K562 (cell line): Measurements from ENCODE around the gene SFSWAP. TPM values are rescaled to one million over a fixed set of nuclear protein-coding genes. Genes with fewer than 3 reads are reported as not detected.
A peak's percentile ranks its signal among the peaks of the same experiment; 100 is the strongest.

Source experiments
- ATAC-seq: fragments of 200-7000 bp; cut with Tn5 transposase; 3 replicates; pipeline ENCODE4 v1.9.1; 2020; ENCODE audit warnings: moderate library complexity
- BruUV-seq: library from RNA; stranded (reverse); fragments of 400-500 nt; replicated peaks from 2 replicates; lab custom pipeline; 2021; lab: Mats Ljungman, UMichigan
- CTCF ChIA-PET: fragments of 300-600 bp; formaldehyde crosslinking; extraction: SDS; loops from one replicate; lab custom pipeline; 2021; ENCODE audit warnings: low intra/inter-chr PET ratio; lab: Yijun Ruan, JAX
- POLR2A ChIA-PET: fragments of 300-600, 350-650 bp; sonication (Branson Sonifier 250); formaldehyde crosslinking; extraction: SDS; loops from one replicate; lab custom pipeline; 2021; ENCODE audit warnings: antibody characterized with exemption, inconsistent platforms; lab: Yijun Ruan, JAX
- DNase-seq, 4 experiments: peaks; one replicate each; pipeline versions ENCODE4 v3.0.0 to v3.0.0-alpha.2; 2011 to 2018; ENCODE audit warnings: low spot score in 3 of 4, mixed read lengths in 3 of 4; ENCODE audit errors: extremely low read depth in 1 of 4
- FAIRE-seq: peaks from 2 replicates; lab custom pipeline; 2011; peaks lifted over from hg19 to GRCh38; lab: Jason Lieb, UNC
- H2AFZ ChIP-seq: 2 replicates; pipeline ENCODE4 v1.6.0; 2011; ENCODE audit warnings: low read depth, low read length, control low read depth, inconsistent platforms
- H3K27ac ChIP-seq: fragments of 200-600 bp; 3 replicates; pipeline ENCODE4 v1.8.0; 2011; ENCODE audit warnings: low read depth, mild to moderate bottlenecking, control low read depth, inconsistent platforms, low read length, moderate library complexity, mixed read lengths; ENCODE audit errors: extremely low read depth
- H3K27me3 ChIP-seq, 2 experiments: fragments of 300-600 bp in 1 of 2; 2 replicates in 1 of 2; 3 replicates in 1 of 2; pipeline versions ENCODE4 v1.6.0 to v1.8.0; 2011; ENCODE audit warnings: inconsistent platforms in 2 of 2, low read length in 2 of 2, mild to moderate bottlenecking in 1 of 2, mixed read lengths in 1 of 2, moderate library complexity in 1 of 2; ENCODE audit not compliant: control insufficient read depth in 2 of 2, insufficient read depth in 2 of 2
- H3K36me3 ChIP-seq: fragments of 300-600 bp; 3 replicates; pipeline ENCODE4 v1.8.0; 2011; ENCODE audit warnings: mild to moderate bottlenecking, low read length, inconsistent platforms; ENCODE audit not compliant: control insufficient read depth, insufficient read depth
- H3K4me1 ChIP-seq, 2 experiments: fragments of 200-600 bp in 1 of 2; replicated peaks in 1 of 2; 2 replicates in 1 of 2; 3 replicates in 1 of 2; pipeline versions ENCODE4 v1.5.1 to v1.8.0; 2011; ENCODE audit warnings: inconsistent platforms in 2 of 2, low read length in 2 of 2, mild to moderate bottlenecking in 1 of 2, mixed read lengths in 1 of 2, moderate library complexity in 1 of 2; ENCODE audit not compliant: control insufficient read depth in 2 of 2, insufficient read depth in 2 of 2
- H3K4me2 ChIP-seq: 2 replicates; pipeline ENCODE4 v1.6.1; 2011; ENCODE audit warnings: low read length, control low read depth, inconsistent platforms, mixed read lengths; ENCODE audit not compliant: insufficient read depth
- H3K4me3 ChIP-seq: fragments of 200-600 bp; sonication (generic), shearing (Covaris generic); 2 replicates; pipeline ENCODE4 v1.5.1; 2016; ENCODE audit warnings: control low read depth, inconsistent platforms
- H3K79me2 ChIP-seq: fragments of 200-600 bp; 3 replicates; pipeline ENCODE4 v1.8.0; 2011; ENCODE audit warnings: low read length, inconsistent platforms; ENCODE audit not compliant: control insufficient read depth, insufficient read depth
- H3K9ac ChIP-seq, 2 experiments: 2 replicates each; pipeline versions ENCODE4 v1.6.0 to v1.6.1; 2011; ENCODE audit warnings: low read depth in 2 of 2, low read length in 2 of 2, control low read depth in 1 of 2, inconsistent platforms in 1 of 2, mild to moderate bottlenecking in 1 of 2, mixed read lengths in 1 of 2; ENCODE audit not compliant: insufficient read depth in 1 of 2
- H3K9me1 ChIP-seq: one replicate; pipeline ENCODE4 v1.6.0; 2011; ENCODE audit warnings: inconsistent platforms, mild to moderate bottlenecking, low read length, moderate library complexity; ENCODE audit not compliant: control insufficient read depth, insufficient read depth
- H3K9me3 ChIP-seq: replicated peaks from 2 replicates; pipeline ENCODE4 v1.5.1; 2011; ENCODE audit warnings: low read depth, low read length, inconsistent platforms; ENCODE audit not compliant: control insufficient read depth, insufficient read depth
- H4K20me1 ChIP-seq: replicated peaks from 2 replicates; pipeline ENCODE4 v1.6.1; 2011; ENCODE audit warnings: low read length, inconsistent platforms, mixed read lengths; ENCODE audit not compliant: control insufficient read depth, insufficient read depth
- CEBPB ChIP-seq: fragments of 450-650 bp; IDR thresholded peaks from 2 replicates; pipeline ENCODE4 v1.6.1; 2016; ENCODE audit warnings: missing genetic modification characterization, missing compliant biosample characterization
- ETS1 ChIP-seq: conservative IDR thresholded peaks from 2 replicates; pipeline ENCODE4 v1.6.1; 2011; ENCODE audit warnings: low read depth, mild to moderate bottlenecking, low read length; ENCODE audit not compliant: control insufficient read depth
- FOXK1 ChIP-seq: sonication (generic); formaldehyde crosslinking; IDR thresholded peaks from 2 replicates; pipeline ENCODE4 v1.8.0; 2022; ENCODE audit warnings: missing genetic modification reagents, mild to moderate bottlenecking, borderline replicate concordance
- IRF2 ChIP-seq: sonication (generic); formaldehyde crosslinking; IDR thresholded peaks from 2 replicates; pipeline ENCODE4 v1.8.1; 2022; ENCODE audit warnings: mild to moderate bottlenecking, missing genetic modification reagents
- NR1H2 ChIP-seq: sonication (generic); formaldehyde crosslinking; IDR thresholded peaks from 2 replicates; pipeline ENCODE4 v1.4.0; 2020; ENCODE audit warnings: mild to moderate bottlenecking, missing genetic modification reagents
- ZFP36 ChIP-seq: fragments of 150-350 bp; IDR thresholded peaks from 2 replicates; pipeline ENCODE4 v1.6.1; 2018; ENCODE audit warnings: low read length, low read depth; ENCODE audit not compliant: partially characterized antibody
- ZNF280A ChIP-seq: fragments of 450-650 bp; IDR thresholded peaks from 2 replicates; pipeline ENCODE4 v1.6.1; 2018; ENCODE audit warnings: mild to moderate bottlenecking, low read depth; ENCODE audit not compliant: partially characterized antibody
- ZNF347 ChIP-seq: fragments of 450-650 bp; formaldehyde crosslinking; IDR thresholded peaks from 2 replicates; pipeline ENCODE4 v1.4.0; 2020; ENCODE audit warnings: low read depth, mild to moderate bottlenecking, moderate library complexity
- WGBS: fragments of 100-300 bp; shearing (Covaris generic); methylation state at CpG from one replicate; pipeline ENCODE4 v1.1.6; 2016; ENCODE audit warnings: low coverage, mixed read lengths; ENCODE audit not compliant: insufficient coverage; ENCODE audit errors: missing lambda C conversion rate; 5-methylcytosine and 5-hydroxymethylcytosine counted together
- in situ Hi-C: fragments of 300-500 bp; cut with MboI; formaldehyde crosslinking; loops from 4 replicates; pipeline ENCODE4 v1.15.0; 2018; ENCODE audit warnings: inconsistent platforms, mixed read lengths
- intact Hi-C: fragments of 100-400 bp; cut with micrococcal nuclease; formaldehyde crosslinking; loops from 2 replicates; pipeline ENCODE4 v1.14.2; 2022
- polyA plus RNA-seq, 8 experiments: library from polyadenylated mRNA; depleted of rRNA in 4 of 8; stranded (reverse) in 5 of 8; unstranded in 3 of 8; fragments of >200 nt; fragmentation: Nextera tagmentation in 2 of 8; fragmentation: Illumina TruSeq in 1 of 8; extraction: Ambion mirVana in 2 of 8; extraction: Trizol in 1 of 8; gene quantifications; 2 replicates each; pipeline versions ENCODE4 v1.2.1 to v1.2.3, GENCODE V29; 2011 to 2014; ENCODE audit warnings: inconsistent platforms in 1 of 8, missing spikeins in 1 of 8
- total RNA-seq, 7 experiments: library from RNA; depleted of rRNA in 6 of 7; stranded (reverse); fragments of >200 nt in 6 of 7; fragmentation: Illumina TruSeq in 2 of 7; extraction: Trizol in 2 of 7; gene quantifications; 2 replicates each; pipeline versions ENCODE4 v1.2.1 to v1.2.3, GENCODE V29; 2011 to 2021; ENCODE audit warnings: low replicate concordance in 1 of 7

SFSWAP gene
- total and polyA plus RNA-seq, 9 of the 15 experiments (the other 6 are each of a cell fraction or from before 2014, with no cell fraction given), result 2.4 to 60.4 (median 32.6) TPM

GRCh38 chr12:131758016-131758739 lies 47.3 kb downstream of the SFSWAP start (continued):
- TF ChIP-seq IRF2 (CRISPR knock-in tag) (no peak), ZNF280A (no peak), NR1H2 (no peak), ZNF347 (CRISPR knock-in tag) (no peak), CEBPB (tag) (peak; percentile 68)

GRCh38 chr12:131759176-131759575 lies 48.3 kb downstream of the SFSWAP start:
- no peak overlapping the region for H3K9ac ChIP-seq
- H2AFZ ChIP-seq, result no peak overlapping the region
- H4K20me1 ChIP-seq, result no peaks in the 10 kb centered on the region
- BruUV-seq, result no TSS peak
- H3K27me3 ChIP-seq, result no peaks in the 10 kb centered on the region
- WGBS, result 100% methylated on average over 3 of the region's 8 CpGs
- H3K27ac ChIP-seq, result no peak overlapping the region
- intact Hi-C loops (no loop called here), in situ Hi-C loops (no loop called here)
- no peak overlapping the region for H3K4me3 ChIP-seq
- DNase-seq, result no peak
- ATAC-seq, result no peak
- ChIA-PET CTCF (no interaction called here), POLR2A (interaction anchor here (0.6 to 1.4 kb wide), 3 partner anchors 16 to 185 kb away, joined by 3 read pairs; no protein-coding TSS in a partner anchor)
- H3K9me3 ChIP-seq, result no peaks in the 10 kb centered on the region
- FAIRE-seq, result no peak
- H3K4me2 ChIP-seq, result no peak overlapping the region
- peaks cover 74% of the 10 kb centered on the region for H3K36me3 ChIP-seq
- no peaks in the 10 kb centered on the region for H3K9me1 ChIP-seq
- H3K4me1 ChIP-seq, result no peaks in the 10 kb centered on the region; a peak in 1 of 5 replicates
- H3K79me2 ChIP-seq, result no peaks in the 10 kb centered on the region
- TF ChIP-seq ETS1, result no peak
- no peak for TF ChIP-seq FOXK1 (CRISPR knock-in tag)
- no peak for TF ChIP-seq ZFP36
